Epidermal melanocyte (primary cell): Measurements from ENCODE around the gene PTMS.

Experiments
- DNase-seq: peaks from one replicate; pipeline ENCODE4 v3.0.0; 2011; ENCODE audit warnings: low spot score; ENCODE audit not compliant: insufficient read length

The PTMS gene

DNA sequence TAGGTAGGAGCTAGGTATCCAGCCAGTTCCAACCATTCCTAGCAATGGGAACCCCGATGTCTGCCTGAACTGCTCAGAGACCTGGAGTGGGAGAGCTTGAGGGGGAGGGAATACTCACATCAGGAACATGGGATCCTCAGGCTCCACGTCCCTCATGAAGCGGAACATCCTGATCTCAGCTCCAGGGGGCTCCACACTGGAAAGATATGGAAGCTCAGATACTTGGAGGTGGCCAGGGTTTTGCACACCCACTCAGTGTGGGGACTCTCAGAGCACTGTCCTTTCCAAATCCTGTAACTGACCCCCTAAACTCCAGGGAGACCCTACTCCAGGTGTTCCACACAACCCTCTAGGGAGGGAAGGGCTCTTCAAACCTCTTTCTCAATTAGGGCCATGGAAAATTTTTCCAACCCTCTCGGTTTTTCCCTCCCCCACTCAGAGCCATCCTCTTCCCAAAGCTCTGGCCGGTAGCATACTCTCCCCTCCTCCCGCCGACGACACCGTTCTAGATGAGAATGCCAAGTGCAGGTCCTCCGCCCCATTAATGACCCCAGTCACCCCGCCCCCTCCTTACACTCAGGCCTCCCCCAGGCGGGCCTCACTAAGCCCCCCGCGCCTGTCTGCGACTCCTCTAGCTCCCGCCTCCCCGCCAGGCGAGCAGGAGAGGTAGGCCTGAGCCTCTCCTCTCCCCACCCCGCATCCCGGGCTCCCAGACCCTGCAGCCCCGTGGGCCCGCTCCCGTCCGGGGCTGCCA, 13.8 kb upstream of the PTMS start:
- DNase-seq = peak; percentile 60

DNA sequence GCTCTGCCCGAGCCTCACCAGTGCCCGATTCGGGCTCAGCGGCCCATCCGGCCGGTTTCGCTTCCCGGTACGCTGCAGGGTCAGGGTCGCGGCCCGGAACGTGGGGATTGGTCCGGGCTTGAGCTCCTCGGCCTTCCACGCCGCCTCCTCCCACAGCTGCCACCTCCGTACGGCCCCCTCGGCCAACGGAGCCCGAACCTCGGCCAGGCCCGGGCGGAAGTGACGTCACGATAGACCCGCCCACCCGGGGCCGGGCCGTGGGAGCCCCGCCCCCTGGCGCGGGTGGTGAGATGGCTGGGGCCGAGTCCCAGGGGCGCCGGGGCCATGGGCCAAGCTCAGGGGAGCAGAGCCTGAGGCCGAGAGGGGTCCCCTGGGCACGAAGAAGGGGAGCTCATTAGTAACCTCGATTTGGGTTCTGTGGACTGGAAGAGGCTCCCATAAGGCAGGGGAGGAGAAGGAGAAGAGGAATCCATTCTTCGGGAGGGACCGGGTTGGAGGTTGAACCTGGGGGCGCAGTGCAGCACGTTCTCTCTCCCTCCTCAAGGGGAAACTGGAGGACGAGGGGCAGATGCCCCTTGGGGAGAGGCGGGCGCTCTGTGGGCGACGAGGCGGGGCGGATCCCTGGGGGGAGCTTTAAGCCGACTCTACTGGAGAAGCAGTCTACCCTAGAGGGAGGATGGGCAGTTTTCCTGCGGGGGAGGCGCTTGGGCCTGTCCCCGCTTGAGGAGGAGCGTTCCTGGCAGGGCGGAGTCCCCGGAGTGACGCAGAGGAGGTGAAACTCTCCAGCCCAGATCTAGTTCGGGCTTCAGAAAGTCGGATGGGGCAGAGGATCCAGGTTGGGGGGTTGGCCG, 13.0 kb upstream of the PTMS start, which contains the start of gene MLF2:
TSS of gene MLF2 (minus strand) at position 221 of the 851 bp plus-strand sequence. CDS start 807 bp downstream, outside the sequence.
- peak; percentile 96 for DNase-seq

DNA sequence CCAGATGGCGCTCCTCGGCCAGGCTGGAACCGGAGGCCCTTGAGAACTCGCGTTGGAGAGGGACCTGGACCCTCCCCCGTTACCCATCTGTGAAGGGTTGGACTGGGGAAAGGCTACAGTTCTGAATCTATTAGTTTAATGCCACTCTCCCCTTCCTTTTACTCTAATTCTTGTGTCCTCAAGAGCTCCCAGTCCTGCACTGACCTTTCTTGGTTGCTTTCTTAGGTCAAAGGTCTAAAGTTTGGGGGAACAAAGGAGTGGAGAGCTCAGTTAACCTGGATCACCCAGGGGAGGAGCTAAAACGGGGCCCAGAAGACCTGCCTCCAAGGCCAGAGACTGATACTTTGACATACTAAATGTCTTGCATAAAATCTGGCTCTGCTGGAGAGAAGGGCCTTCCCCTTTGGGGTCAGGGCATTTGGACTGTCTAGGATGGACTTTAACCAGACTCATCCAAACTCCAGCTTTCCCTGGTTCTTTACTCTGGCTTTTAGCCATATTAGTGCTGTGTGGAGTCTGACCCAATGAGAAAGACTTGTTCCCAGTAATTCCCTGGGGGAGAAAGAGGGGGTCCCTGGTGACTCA, 12.3 kb upstream of the PTMS start:
- peak; percentile 5 for DNase-seq

DNA sequence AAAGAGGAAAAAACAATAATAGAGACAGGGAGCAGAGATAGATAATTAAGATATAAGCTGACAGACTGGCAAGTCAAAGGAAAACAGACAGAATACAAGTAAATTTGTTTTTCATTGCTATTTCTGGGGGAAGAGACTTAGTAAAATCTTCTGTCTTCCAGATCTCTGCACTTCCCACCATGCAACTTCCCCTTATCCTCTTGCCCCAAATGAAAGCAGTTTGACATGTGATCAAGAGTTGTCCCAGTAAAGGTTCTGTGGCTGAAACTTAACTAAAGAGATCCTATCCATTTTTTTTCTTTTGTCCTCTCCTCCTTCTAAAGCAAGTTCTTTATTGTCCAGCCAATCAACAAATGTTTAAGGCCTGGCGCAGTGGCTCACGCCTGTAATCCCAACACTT, 11.8 kb upstream of the PTMS start:
- DNase-seq = no peak

DNA sequence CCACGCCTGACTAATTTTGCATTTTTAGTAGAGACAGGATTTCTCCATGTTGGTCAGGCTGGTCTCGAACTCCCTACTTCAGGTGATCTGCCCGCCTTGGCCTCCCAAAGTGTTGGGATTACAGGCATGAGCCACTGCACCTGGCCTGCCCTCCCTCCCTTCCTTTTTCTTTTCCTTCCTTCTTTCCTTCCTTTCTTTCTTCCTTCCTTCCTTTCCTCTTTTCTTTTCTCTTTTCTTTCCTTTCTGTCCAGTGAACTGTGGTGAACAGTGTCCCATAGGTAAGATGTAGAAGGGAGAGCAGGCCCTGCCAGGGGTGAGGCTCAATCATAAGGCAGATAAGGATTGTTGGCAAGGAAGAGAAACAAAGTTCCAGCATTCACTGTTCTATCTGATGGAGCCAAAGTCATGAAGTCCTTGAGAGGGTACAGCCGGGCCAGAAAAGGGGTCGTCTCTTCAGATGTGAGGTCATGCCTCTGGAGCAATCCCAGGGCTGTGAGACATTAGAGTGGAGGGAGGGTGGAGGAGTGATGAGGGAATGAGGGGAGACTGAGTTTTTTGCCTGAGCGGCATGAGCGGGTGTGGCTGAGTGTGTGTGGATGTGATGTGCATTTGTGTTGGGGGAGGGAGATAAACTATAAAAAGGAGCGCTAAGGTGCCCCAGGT, 9.0 kb upstream of the PTMS start:
- no peak for DNase-seq

DNA sequence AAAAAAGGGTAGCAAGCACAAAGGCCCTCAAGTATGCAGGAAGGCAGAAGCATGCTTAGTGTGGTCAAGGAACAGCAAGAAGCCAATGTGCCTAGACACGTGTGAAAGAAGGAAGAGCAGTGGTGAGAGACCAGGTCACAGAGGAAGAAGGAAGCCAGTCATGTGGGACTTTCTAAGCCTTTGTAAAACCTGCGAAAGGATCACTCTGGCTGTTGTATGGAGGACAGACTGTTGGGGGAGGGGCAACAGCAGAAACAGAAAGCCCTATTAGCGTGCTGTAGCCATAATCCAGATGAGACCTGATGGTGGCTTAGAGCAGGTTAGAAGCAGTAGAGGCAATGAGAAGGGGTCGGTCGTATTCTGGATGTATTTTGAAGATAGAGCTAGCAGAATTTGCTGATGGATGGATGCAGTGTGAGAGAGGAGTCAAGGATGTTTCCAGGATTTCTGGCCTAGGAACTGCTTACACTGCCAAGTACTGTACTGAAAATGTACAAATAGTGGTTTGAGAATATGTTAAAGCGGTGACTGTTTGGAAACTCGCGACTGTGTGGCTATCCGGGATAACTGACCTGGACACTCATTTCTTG, 7.6 kb upstream of the PTMS start:
- no peak for DNase-seq

DNA sequence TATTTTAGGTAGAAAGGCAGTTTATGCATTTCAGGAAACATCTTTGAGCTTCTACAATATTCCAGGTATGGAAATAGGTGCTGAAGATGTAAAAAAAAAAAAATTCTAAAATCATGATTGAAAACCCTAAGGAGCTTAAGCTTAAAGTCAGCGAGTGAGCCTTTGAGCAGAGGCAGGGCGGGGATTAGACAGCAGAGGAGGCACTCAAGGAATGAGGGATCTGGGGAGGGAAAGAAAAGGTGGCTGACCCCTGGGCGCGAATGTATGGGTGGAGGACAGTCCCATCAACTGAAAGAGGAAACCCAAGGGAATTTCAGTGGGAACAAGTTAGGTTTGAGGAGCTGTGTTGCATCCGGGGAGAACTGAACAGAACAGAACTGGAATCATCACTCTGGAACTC, 6.4 kb upstream of the PTMS start:
- DNase-seq = no peak

DNA sequence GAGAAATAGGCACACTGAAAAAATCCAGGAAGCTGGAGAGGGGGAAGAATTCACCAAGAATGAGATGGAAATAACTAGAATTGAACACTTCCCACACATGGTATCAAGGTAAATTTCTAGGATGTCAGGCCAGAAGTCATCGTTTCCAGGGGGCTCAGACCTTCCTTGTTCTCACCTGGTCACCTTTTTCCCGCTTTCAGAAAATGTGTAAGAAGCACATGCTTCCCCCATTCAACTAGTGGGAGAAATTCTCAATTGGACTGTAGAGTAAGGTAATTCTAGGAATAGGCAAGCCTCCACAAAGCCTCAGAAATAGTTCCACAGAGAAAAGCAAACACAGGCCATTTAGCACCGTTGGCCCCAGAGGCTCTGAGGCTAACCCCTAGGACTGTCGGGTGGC, 2.8 kb upstream of the PTMS start:
- no peak for DNase-seq

DNA sequence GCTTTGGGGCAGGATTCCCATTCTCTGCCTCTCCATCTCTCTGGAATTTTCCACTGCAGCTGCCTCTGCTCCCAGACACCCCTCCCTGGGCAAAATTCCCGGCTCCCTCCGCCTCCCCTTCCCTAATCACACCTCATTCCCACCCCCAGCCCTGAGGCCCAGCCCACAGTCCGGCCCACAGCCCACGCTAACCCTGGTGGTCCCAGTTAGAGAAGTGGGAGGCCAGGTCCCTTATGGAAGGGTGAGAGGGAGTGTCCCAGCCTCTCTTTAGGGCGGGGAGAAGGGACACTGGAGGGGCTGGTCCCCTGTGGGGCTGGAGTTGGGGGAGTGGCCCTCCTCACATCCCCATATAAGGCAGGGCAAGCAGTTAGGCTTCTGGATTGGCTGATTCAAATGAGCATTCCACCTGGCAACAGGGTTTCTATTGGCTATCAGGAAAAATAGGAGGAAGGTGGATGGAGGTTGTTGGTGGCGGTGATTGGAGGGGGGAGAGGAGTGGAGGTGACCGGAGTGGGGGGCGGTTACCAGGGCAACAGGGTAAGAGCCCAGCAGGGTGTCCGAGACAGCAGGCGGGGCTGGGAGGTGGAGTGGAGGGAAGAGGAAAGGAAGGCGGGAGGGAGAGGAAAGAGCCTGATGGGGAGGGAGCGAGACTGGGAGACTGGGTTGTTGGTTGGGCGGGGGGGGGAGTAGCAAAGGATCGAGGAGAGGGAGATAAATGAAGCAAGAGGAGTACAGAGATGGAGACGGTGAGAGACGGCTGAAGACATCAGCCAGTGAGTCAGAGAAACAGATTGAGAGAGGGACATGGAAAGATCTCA, 1.9 kb upstream of the PTMS start:
- DNase-seq = peak; percentile 99

DNA sequence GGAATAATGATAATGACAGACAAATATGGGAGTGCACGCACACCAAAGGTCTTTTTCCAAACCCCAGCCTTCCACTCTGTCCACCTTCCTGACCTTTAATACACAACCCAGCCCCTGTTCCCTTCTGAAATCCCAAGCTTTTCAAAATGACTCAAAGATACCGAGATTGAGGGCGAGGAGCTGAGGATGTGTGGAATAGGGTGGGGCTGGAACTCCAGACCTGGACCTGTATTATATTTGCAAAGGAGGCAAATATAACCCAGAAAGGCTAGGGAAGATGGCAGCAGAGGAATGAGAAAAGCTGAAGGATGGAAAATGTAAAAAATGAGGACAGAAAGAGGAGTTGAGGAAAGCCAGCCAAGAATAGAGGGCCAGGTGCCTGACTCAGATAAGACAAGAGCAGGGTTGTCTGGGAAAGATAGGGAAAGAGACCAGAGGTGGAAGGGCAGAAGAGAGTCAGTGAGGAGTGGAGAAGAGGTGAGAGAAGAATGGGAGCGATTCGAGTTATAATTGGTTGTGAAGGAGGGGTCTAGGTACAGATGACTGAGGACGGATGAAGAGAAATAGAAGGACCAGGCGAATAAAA, 1.0 kb upstream of the PTMS start:
- no peak for DNase-seq

DNA sequence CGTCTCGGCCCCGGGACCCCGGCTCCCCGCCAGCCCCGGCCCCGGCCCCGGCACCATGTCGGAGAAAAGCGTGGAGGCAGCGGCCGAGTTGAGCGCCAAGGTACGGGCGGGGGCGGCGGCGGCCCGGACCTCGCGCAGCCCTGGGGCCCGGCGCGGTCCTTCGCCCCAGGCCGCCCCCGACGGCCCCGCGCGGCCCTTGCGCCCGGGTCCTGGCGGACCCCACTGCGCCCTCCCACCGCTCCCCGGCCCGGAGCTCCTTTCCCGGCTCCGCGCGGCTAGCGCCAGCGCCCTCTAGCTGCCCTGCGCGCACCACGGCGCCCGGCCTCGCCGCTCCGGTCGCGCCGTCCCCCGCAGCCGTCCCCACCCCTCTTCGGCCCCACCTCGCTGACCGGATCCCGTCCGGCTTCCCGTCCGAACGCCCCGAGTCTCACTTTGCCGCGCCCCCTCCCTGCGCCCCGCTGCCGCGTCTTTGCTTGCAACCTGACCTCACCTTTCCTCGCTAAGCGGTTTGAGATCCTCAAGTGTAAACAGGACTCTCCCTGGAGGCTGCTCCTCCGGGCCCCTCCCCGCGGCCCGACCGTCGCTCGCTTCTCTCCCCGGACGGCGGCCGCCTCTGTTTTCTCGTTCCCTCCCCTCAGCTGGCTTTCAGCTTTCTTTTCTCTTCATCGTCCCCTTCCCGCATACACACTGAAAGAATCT, 637 bp downstream of the PTMS start:
- DNase-seq = peak; percentile 72

DNA sequence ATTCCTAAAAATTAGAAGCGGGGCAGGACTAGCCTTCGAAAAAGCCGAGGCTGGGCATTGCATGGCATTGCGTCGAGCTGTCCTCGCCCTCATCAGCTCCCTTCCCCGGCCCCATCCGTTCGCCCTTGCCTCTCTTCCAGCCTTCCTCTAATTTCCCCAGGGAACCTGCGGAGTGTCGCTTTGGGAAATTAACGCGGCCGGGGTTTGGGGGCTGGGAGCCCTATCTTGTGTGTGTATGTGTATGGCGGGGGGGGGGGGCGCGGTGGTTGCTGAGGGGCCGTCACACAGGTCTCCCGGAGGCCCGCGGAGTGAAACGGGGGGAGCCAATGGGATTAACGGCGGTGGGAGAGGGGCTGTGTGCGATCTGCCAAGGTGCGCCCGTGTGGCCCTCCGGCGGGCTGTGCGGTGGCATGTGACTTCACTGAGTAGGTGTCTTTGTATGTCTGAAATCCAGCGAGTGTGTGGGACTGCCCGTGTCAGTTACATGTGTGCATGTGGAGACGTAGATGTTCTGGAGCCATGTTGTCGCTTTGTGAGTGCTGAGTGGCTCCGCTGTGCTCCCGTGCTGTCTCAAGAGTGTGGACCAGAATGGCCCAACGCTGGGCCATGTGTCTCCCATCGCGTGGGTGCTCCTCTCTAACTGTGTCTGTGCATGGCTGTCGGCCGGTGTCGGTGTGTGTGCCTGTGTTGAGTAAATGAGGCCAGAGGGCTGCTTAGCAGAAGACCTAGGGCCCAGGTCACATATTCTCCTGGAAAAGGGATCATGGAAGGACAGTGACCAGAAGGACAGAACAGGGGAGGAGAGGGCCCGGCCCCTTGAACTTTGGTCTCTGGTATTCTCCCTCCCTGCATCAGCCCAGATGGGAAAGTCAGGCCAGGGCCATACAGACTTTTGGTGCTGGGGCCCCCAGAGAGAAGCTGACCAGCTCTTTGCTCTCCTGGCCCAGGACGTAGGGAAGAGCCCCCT, 1.5 kb downstream of the PTMS start:
- no peak for DNase-seq

DNA sequence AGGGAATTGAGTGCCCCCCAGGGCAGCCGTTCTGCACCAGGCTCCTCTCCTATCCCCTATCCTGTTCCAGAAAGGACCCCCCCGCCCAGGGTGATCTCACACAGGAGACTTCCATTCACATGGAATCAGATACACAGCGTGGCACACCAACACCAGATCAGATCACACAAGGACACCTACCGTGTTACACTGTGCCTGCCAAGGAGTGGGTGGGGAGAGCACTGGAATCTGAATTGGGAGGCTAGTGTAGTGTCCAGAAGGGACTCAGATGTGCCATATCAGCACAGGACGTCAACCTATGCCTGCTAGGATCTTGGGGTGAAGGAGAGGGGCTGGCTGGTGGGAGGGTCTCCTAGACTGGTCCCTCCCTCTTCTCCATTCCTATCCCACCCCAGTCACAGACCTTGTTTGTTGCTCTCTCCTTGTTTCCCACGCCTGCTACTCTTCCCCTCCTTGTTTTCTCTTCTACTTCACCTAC, 2.3 kb downstream of the PTMS start:
- no peak for DNase-seq

DNA sequence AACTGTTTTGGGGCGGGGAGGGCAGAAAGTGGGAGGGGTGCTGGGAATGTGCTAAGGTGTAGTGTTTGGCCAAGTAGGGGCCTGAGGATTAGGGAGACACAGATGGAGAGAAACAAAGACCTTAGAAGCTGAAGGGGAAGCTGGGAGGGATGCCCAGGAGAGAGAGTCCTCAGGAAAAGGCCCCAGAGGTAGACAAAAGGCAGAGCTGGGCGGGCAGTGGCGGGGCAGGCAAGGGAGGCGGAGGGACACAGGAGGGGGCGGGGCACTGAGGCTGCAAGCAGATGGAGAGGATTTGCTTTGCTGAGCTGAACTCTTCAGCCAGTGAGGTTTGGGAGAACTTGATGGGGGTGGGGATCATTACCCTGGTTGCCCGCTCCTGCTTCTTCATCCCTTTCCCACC, 2.8 kb downstream of the PTMS start:
- peak; percentile 55 for DNase-seq

DNA sequence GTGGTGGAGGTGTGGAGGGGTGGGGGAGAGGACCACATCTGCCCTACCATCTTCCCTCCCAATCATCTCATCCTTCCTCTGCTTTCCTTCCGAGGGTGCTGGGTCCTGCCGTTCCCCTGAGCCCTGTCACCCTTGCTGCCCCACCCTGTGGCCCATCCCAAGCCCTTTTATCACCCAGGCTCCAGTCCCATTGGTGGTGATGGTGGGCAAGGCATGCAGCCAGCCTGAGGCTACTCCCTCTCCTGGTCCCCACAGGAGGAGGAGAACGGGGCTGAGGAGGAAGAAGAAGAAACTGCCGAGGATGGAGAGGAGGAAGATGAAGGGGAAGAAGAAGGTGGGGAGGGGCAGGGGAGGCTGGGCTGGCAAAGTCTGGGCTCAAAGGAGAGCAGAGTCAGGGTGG, 3.5 kb downstream of the PTMS start:
- DNase-seq = peak; percentile 15

DNA sequence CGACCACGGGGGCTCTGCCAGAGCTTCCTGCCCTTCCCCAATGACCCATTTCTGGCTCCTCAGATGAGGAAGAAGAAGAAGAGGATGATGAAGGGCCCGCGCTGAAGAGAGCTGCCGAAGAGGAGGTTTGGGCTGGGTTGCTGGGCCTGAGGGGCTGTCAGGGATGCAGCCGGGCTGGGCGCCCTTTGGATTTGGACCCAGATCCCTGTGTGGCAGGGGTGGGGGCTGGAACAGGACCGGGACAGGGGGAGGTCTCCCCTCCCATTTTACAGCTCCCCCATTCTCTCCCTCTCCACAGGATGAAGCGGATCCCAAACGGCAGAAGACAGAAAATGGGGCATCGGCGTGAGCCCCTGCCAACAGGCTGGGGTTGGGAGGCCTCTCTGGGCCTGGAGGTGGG, 3.9 kb downstream of the PTMS start:
- peak; percentile 3 for DNase-seq

DNA sequence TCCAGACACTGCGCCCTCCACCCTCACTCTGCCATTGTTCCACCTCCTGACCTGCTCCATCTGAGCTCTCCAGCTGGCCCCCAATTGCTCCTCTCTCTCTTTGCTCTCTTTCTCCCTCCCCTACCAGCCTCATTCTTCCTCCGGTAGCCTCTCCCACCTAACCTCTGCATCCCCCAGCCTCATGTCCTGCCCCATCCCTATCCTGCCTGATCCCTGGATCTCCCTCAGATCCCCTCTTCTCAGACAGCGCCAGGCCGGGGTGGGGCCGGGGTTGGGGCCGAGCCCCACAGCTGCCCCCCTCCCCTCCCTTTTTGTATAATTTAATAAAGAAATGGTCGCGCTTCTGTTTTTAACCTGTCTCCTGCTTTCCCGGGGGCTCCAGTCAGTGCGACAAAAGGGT, 4.4 kb downstream of the PTMS start:
- peak; percentile 11 for DNase-seq

DNA sequence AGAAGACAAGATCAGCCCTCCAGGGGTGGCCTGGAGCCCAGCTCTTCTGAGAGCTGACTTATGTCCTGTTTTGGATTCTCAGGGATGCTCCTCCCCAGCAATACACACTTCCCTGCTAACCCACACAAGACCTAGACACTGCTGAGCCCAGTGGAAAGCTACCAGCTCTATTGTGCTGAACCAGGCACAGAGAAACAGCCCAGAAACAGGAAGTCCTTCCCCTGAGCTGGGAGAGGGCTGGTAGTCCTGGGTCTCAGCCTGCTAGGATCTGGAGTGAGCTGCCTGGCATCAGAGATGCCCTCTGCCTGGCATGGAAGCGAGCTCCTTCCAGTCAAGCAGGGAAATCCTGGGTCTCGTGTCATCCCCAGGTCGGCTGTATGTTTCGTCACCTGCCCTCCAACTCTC, 4.9 kb downstream of the PTMS start:
- DNase-seq = peak; percentile 10
